Stimulated activated CD4-positive, alpha-beta T cell treated with anti-CD3 and anti-CD28 coated beads, Interleukin-1b, Interleukin-23, amount 100 ng/mL, for 1 hour (primary cell): ENCODE results near the gene PCDHGB3.
"Not testable (repeated sequence)": the region's sequence is repeated elsewhere in the genome, so short reads cannot be mapped to it uniquely, and the experiment has no call there.

ENCODE experiments used
- DNase-seq, 2 donors: peaks; one replicate each; pipeline ENCODE4 v3.0.0-alpha.2; 2020; ENCODE audit warnings: low read depth in 2 of 2

The PCDHGB3 gene

GRCh38 chr5:141392429-141393198 is 22.6 kb downstream of the PCDHGB3 start, which contains the start of gene PCDHGA8:
Gene PCDHGA8 (plus strand): TSS chr5:141392633. CDS start chr5:141392814, 181 bp downstream.
- DNase-seq = no peak

GRCh38 chr5:141393267-141393666 is 23.2 kb downstream of the PCDHGB3 start:
- no peak for DNase-seq

GRCh38 chr5:141394401-141395187 is 24.6 kb downstream of the PCDHGB3 start:
- not testable (repeated sequence) for DNase-seq

- DNase-seq = not testable (repeated sequence)
These were observed 27.9 kb downstream of the PCDHGB3 start, which contains the start of gene PCDHGB5 for GRCh38 chr5:141397756-141398551. Gene PCDHGB5 (plus strand): TSS chr5:141397947. CDS start chr5:141398128, 181 bp downstream.

GRCh38 chr5:141398608-141399007 is 28.6 kb downstream of the PCDHGB3 start:
- DNase-seq = no peak

DNA sequence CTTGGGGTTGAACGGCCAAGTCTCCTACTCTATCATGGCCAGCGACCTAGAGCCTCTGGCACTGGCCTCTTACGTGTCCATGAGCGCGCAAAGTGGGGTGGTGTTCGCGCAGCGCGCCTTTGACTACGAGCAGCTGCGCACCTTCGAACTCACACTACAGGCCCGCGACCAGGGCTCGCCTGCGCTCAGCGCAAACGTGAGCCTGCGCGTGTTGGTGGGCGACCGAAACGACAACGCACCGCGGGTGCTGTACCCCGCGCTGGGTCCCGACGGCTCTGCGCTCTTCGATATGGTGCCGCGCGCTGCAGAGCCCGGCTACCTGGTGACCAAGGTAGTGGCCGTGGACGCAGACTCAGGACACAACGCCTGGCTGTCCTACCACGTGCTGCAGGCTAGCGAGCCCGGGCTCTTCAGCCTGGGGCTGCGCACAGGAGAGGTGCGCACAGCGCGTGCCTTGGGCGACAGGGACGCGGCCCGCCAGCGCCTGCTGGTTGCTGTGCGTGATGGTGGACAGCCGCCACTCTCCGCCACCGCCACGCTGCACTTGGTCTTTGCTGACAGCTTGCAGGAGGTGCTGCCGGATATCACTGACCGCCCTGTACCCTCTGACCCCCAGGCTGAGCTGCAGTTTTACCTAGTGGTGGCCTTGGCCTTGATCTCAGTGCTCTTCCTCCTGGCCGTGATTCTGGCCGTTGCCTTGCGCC is 29.7 kb downstream of the PCDHGB3 start:
- no peak for DNase-seq

GRCh38 chr5:141402553-141403243 is 32.7 kb downstream of the PCDHGB3 start, which contains the start of gene PCDHGA9:
Gene PCDHGA9 (plus strand): TSS chr5:141402778. CDS start chr5:141402953, 175 bp downstream.
- no peak for DNase-seq

DNA sequence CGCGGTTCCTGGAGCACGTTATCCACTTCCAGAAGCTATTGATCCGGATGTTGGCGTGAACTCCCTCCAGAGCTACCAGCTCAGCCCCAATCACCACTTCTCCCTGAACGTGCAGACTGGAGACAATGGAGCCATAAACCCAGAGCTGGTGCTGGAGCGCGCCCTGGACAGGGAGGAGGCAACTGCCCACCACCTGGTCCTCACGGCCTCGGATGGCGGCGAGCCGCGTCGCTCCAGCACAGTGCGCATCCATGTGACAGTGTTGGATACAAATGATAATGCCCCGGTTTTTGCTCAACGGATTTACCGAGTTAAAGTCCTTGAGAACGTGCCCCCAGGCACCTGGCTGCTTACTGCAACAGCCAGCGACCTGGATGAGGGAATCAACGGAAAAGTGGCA is 33.3 kb downstream of the PCDHGB3 start:
- no peak for DNase-seq

DNA sequence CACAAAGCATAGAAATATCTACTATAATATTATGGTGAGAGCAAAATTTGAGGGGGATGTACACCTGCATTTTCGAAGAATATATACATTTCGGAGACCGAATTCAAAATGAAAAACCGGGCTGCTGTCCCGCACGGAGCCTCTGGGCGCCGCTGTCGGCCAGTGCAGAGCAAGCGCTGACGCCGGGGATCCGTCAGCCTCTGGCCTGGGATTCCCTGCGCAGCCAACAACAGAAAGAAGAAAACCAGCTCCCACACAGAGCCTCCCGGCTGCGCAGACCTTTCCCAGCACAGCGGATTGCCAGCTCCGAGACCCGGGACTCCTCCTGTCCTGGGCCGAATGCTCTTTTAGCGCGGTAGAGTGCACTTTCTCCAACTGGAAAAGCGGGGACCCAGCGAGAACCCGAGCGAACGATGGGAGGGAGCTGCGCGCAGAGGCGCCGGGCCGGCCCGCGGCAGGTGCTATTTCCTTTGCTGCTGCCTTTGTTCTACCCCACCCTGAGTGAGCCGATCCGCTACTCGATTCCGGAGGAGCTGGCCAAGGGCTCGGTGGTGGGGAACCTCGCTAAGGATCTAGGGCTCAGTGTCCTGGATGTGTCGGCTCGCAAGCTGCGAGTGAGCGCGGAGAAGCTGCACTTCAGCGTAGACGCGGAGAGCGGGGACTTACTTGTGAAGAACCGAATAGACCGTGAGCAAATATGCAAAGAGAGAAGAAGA is 37.9 kb downstream of the PCDHGB3 start, which contains the start of gene PCDHGB6:
PCDHGB6 (plus strand) TSS at position 232 of the 716 bp plus-strand sequence; CDS start at position 414, 182 bp downstream.
- DNase-seq = not testable (repeated sequence)

- no peak for DNase-seq
These were observed 39.7 kb downstream of the PCDHGB3 start for GRCh38 chr5:141409598-141410306.

GRCh38 chr5:141411575-141411974 is 41.5 kb downstream of the PCDHGB3 start:
- no peak for DNase-seq

GRCh38 chr5:141412854-141413539 is 43.0 kb downstream of the PCDHGB3 start, which contains the start of gene PCDHGA10:
Gene PCDHGA10 (plus strand): TSS chr5:141412987. CDS start chr5:141413176, 189 bp downstream.
- DNase-seq = peak in 1 of 2 donors; percentile 34

GRCh38 chr5:141413540-141414069 is 43.6 kb downstream of the PCDHGB3 start:
- no peak for DNase-seq

DNA sequence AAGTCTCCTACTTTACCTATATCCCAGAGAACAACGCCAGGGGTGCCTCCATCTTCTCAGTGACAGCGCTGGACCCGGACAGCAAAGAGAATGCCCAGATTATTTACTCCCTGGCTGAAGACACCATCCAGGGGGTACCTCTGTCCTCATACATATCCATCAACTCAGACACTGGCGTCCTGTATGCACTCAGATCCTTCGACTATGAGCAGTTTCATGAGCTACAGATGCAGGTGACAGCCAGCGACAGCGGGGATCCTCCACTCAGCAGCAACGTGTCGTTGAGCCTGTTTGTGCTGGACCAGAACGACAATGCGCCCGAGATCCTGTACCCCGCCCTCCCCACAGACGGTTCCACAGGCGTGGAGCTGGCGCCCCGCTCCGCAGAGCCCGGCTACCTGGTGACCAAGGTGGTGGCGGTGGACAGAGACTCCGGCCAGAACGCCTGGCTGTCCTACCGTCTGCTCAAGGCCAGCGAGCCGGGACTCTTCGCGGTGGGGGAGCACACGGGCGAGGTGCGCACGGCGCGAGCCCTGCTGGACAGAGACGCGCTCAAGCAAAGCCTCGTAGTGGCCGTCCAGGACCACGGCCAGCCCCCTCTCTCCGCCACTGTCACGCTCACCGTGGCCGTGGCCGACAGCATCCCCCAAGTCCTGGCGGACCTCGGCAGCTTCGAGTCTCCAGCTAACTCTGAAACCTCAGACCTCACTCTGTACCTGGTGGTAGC is 44.7 kb downstream of the PCDHGB3 start:
- not testable (repeated sequence) for DNase-seq

- DNase-seq = not testable (repeated sequence)
These were observed 45.2 kb downstream of the PCDHGB3 start for GRCh38 chr5:141415275-141415618.

DNA sequence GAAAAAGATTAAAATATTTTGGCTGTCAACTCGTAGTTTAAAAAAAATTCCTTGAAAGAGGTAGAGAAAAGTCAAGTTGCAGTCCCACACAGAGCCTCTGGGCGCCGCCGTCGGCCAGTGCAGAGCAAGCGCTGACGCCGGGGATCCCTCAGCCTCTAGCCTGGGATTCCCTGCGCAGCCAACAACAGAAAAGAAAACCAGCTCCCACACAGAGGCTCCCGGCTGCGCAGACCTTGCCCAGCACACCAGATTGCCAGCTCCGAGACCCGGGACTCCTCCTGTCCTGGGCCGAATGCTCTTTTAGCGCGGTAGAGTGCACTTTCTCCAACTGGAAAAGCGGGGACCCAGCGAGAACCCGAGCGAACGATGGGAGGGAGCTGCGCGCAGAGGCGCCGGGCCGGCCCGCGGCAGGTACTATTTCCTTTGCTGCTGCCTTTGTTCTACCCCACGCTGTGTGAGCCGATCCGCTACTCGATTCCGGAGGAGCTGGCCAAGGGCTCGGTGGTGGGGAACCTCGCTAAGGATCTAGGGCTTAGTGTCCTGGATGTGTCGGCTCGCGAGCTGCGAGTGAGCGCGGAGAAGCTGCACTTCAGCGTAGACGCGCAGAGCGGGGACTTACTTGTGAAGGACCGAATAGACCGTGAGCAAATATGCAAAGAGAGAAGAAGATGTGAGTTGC is 47.6 kb downstream of the PCDHGB3 start, which contains the start of gene PCDHGB7:
PCDHGB7 (plus strand) TSS at position 184 of the 679 bp plus-strand sequence; CDS start at position 367, 183 bp downstream.
- DNase-seq = not testable (repeated sequence)
